Fibroblast of skin of right biceps (primary cell): ENCODE measurements around the gene EXOC2.

Experiments
- DNase-seq: peaks from one replicate; pipeline ENCODE4 v3.0.0-alpha.2; 2013

Gene EXOC2, protein sequence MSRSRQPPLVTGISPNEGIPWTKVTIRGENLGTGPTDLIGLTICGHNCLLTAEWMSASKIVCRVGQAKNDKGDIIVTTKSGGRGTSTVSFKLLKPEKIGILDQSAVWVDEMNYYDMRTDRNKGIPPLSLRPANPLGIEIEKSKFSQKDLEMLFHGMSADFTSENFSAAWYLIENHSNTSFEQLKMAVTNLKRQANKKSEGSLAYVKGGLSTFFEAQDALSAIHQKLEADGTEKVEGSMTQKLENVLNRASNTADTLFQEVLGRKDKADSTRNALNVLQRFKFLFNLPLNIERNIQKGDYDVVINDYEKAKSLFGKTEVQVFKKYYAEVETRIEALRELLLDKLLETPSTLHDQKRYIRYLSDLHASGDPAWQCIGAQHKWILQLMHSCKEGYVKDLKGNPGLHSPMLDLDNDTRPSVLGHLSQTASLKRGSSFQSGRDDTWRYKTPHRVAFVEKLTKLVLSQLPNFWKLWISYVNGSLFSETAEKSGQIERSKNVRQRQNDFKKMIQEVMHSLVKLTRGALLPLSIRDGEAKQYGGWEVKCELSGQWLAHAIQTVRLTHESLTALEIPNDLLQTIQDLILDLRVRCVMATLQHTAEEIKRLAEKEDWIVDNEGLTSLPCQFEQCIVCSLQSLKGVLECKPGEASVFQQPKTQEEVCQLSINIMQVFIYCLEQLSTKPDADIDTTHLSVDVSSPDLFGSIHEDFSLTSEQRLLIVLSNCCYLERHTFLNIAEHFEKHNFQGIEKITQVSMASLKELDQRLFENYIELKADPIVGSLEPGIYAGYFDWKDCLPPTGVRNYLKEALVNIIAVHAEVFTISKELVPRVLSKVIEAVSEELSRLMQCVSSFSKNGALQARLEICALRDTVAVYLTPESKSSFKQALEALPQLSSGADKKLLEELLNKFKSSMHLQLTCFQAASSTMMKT

DNA sequence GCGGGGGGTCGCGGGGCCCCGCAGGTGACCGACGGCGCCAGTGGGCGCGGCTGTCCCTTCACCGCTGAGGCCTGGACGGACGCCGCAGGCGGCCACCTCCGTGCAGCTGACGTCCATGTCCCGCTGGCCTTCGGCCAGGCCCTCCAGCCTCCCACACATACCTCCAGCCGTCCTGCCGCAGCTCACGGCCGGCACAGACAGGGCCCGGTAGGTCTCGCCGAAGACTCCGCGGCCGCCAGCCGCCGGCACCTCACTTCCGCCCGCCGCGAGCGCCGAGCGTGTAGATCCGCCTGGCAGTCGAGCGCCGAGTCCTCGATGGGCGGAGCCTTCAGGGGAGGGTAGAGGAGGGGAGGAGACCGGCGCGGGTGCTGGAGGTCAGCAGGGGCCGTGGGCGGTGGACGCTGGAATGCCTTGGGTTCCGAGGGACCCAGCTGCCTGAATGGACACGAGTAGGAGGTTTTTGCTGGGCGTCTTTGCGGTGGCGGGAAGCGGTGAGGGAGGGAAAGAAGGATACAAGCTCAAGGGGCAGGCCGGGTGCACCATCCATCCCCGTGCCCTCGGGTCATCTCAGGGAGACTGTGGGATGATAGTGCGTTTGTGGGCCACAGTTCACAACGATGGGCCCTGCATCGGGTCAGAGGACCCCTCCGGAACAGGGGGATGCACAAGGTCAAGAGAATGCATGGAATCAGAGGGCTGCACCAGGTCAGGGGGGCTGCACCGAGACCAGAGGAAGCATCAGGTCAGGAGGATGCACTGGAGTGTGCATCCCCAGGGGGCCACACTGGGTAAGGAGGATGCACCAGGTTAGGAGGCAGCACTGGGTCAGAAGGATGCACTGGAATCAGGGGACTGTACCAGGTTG is at the start of gene EXOC2:
Gene EXOC2 (minus strand): TSS at position 282 of the 865 bp plus-strand sequence. CDS start 55,321 bp downstream, outside the sequence.
- DNase-seq = peak; percentile 84

DNA sequence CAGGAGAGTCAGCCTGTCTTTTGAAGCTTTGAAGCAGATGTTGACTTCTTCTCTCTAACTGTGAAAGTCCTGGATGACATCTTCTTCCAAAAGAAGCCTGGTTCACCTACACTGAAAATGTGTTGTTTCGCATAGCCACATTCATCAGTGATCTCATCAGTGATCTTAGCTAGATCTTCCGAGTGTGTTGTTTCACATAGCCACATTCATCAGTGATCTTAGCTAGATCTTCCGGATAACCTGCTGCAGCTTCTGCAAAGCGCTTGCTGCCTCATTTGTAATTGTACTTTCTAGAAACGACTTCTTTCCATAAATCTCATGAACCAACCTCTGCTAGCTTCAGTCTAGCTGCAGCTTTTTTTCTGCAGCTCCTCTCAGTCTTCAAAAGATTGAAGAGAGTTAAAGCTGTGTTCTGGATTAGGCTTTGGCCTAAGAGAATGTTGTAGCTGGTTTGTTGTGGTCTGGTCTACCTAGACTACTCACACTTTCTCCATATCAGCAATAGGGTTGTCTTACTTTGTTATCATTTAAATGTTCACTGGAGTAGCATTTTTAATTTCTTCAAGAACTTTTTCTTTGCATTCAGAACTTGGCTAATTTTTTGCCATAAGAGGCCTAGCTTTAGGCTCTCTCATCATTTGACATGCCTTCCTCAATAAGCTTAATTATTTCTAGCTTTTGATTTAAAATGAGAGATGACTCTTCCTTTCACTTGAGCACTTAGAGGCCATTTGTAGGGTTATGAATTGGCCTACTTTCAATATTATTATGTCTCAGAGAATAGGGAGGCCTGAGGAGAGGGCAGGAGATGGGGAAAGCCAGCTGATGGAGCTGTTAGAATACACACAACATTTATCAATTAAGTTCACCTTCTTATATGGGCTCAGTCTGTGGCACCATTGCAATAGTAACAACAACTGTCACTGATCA is 48.7 kb upstream of the EXOC2 start:
- no peak for DNase-seq

DNA sequence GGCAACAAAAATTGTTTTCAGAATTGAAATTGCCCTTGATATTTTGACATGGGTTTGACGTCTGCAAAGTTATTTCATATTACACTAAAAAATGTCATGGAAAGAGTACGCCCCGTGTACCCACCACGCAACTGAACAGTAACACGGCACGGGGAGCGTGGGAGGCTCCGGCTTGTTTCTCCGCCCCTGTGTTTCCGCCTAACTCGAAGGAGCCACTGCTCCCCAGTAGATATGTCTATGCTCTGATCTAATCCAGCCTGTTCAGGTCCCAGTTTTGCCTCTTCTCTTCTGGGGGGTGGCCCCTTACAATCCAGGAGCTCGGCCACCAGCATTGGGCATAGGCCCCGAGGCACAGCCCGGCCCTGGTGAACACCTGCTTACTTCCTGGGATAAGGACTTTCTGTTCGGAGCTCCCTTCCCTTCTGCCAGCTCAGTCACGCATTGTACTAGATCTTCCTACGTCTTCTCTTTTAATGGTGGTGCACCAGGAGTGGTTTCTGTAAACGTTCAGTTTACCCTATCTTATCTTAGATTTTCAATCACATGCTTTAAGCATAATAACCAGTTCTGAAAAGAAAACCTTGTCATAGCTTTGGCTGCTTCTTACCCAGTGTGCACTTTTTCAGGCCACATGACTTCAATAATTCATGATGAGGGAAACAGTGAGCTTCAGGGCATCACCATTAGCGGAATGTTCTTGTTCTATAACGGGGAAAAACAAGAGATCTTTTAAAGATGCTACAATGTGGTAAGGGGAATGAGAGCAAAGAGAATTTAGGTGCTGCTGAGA is 43.9 kb upstream of the EXOC2 start:
- DNase-seq = no peak

DNA sequence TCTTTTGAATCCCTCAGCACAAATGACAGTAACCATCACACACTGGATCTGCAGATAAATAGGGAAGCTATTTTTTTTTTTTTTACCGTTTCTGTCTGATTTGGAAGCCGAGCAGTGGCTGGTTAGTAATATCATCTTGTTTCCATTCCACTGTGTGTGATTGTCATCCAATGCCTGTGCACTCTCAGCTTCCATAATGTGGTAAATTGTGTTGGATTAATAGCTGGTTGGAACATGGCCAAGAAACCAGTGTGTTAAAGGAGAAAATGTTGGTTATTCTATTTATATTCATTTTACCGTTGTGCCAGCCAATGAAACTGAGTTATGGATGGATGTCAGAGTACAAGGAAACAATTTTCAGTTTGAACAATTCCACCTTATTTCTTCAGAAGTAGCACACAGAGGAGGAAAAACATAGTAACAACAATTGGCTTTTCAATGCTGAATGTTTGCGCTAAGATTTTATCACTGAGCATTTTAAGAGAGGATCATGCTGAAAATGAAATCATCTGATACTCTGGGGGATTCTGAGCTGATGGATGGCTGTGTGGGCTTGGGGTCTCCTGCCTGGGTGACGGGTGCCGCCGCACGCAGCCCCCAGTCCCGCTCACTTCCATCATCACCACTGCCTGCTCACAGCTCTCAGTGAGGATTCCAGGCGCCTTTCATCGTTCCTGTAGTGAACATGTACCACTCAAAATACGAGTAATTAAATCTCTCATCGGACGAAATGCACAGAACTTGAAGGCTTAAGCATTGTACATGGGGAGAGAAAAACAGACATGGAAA is 40.7 kb upstream of the EXOC2 start:
- DNase-seq = no peak

DNA sequence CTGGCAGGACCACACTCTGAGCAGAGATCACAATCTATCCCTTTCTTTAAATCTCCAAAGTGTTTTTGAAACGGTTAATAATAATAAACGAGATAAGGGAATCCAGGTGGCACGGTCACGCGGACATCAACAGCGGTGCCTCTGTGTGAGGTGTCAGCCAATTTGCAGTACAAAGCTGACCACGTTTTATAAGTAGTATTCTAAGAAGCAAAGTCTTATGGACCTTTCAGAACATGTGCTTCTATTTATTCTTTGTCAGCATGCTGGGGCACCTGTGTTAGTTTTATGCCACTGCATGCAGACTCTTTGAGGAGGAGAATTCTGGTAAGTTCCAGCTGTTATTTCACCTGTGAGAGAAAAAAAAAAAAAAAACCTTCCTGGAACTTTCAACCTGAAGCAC is 39.0 kb upstream of the EXOC2 start:
- DNase-seq = no peak

DNA sequence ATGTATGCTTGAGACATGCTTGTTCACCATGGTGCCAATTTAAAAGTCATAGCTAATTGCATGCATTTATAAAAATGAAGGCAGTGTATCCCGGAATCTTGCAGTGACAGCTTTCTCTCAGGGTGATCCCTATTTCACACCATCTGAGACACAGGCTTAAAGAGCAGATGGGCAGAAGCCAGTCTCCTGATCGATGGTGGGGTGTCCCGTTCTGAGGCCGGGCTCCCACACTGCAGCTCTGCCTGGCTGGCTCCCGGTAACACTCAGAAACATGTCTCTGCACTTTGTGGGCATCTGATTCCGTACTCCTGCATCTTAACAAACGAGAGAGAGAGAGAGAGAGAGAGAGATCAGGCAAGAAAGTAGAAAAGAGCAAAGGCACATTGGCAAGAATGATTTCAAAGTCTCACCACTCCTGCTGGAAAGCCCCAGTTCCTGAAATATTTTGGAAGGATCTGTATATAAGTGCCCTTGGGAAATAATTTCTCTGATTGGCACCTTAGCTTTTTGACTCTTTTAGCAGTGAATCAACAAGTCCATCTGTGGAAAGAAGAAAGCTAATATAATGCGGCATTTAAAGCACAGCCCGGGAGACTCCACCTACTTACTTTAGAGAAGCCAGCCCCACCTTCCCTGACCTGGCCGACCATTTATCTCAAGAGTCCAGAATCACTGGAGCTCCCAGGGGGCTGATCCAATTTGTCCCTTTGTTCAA is 36.8 kb upstream of the EXOC2 start:
- no peak for DNase-seq

DNA sequence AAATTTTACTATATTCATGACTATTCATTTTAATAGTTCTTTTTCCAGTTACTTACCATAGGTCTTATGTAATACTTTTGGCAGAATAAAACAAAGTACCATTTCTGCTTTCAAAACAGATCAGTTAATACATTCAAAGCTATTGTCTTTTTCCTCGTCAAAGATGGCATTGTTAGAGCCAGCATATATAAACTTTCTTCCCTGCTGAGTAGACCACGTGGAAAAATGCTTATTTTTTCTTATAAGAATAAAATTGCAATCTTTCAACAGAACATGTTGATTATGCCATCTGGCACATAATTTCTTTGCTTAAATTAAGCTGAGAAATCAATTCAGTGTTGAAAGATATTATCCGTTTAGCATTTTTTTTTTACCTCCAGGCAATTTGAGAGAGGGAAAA is 34.9 kb upstream of the EXOC2 start:
- DNase-seq = no peak

DNA sequence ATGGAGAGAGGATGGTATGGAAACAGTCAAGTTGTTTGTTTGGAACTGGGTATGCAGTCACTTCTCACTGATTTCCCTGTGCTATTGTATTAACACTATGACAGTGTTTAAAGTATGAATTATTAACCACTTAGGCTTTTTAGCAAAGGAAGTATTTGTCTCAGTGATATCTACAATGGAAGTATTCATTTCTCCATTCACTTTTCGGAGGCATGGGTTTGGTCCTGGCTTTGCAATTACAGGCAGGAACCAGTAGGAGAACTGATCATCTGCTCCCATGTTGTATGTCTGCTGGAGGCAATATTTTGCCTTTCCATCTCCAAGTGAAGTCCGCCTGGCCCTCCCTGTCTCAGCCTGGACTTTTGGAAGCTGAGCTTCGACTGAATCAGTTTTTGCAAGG is 30.6 kb upstream of the EXOC2 start:
- no peak for DNase-seq

DNA sequence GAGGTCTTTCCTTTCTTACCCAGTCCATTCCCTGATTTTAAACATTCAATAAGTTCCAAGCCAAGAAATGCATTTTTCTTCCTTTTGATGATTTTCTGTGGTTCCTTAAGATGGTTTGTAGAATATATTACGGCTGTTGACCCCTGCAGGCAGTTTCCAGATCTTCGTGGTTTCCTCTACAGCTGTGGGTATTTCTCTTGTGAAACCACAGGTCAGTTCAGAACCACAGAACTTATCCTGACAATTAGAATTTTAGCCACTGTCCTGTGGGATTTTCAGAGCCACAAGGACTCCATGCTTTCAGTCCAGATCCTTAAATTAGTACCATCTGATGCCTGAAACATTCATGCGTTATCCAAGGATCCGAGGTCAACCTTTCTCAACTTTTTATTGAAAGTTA is 29.7 kb upstream of the EXOC2 start:
- peak; percentile 40 for DNase-seq

DNA sequence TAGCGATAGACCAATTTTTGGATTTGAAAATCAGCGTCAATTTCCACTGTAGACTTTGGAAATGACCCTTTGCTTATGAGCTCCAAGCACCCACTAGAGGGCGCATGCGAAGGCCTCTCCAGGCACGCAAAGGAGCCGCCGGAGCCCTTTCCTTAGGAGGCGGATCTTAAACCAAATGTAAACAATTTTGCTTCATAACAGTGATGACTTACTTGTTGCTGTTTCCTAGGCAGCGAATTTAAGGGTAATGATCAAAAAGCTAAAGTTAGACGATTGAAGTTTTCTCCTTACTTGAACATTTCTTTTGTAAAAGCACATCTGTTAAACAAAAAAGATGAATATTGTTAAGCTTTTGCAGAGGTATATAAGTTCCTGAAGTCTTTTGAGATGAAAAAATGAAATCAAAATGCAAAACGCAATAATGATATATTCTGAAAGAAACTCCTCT is 29.2 kb upstream of the EXOC2 start:
- DNase-seq = peak; percentile 76

DNA sequence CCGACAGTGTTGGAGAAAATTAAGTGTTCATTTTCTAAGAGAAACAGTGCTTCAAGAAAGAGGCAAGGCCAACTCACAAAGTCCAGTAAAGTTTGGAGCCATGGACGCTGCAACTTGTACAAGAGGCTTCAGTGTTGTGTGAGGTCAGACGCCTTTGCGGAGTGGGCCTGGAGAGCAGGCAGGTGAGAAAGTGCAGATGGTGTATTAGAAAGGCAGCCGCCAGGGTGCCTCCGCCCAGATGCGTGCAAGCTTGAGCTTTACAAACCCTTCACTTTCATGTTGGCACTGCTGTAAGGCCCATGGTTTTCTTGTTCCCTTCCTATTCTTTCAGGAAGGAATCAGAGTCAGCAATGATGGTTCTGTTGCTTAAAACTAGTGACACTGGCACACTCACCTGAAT is 25.4 kb upstream of the EXOC2 start:
- DNase-seq = no peak

DNA sequence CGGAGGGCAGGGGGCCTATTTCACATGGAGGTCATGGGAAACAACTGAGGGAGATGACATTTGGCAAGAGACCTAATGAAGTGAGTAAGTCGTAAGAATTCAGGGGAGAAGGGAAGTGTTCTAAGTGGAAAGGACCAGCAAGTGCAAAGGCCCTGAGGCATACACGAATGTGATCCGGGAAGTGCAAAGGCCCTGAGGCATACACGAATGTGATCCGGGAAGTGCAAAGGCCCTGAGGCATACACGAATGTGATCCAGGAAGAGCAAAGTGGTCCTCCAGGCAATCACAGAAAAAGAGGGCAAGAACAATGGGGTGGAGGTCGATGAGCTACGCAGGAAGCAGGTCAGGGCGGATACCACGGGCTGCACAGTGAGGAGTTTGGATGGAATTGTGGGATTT is 24.2 kb upstream of the EXOC2 start:
- DNase-seq = no peak

DNA sequence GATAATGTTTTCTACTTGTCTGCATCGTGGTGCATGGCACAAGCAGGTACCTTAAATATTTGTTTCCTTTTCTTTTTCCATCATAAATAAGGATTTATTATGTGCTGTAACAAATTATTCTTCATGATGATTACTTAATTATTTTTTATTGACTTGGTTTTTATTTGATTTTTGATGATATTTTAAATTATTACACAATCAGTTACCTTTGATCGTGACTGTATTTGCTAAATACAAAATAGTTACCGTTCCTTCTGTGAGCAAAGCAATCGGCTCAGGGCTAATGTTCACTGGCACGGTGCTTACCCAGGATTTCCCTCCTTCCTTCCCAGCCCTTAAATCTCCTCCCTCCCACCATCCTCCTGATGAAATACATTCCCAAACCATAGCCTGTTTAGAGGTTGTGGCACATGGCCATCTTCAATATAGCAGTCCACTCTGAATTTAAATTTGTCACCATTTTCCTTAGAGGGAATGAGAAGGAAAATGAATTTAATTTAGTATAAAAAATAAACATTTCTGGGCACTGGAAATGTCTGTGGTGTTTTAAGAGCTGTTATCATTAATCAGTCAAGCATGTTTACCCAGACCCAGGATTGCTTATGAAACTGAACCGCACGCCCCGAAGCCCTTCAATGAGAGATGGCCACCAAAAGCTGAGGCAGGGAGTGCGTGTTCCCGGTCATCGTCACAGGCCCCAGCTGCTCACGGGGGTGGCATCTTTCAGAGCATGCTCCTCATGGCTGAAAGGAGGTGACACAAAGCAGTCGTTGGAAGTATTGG is 23.0 kb upstream of the EXOC2 start:
- no peak for DNase-seq

DNA sequence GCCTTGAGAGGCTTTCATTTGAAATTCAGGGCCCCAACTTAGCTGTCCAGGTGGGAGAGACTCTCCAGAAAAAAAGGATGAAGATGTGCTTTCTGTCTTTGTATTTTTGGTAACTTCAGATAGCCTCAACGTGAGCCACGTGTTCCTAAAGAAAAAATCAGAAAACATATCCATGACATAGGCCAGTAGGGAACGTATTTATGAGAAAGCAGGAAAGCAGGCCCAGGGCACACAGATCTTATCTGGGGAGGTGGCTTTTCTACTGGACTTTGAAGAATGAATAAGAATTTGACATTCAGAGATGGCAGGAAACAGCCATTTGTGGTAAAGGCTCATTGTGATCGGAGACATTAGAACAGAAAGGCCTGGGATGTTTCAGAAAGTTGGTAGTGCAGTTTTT is 21.2 kb upstream of the EXOC2 start:
- no peak for DNase-seq

DNA sequence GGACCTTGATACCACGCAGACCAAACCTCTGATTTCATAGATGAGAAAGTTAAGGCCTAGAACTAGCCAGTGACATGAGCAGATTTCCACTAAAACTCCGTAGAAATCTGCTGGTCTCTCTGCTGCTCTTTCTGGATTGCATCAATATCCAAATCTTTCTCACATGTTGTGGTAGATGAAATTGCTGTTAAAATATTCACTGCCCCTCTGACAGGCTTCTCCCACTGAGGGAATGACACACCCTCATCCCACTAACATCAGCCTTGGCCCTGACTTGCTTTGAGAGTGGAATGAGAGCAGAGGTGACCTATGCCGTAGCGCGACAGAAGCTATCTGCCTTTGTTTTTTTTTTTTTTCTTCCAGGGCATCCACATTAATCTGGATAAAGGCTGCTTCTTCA is 20.4 kb upstream of the EXOC2 start:
- DNase-seq = peak; percentile 16

DNA sequence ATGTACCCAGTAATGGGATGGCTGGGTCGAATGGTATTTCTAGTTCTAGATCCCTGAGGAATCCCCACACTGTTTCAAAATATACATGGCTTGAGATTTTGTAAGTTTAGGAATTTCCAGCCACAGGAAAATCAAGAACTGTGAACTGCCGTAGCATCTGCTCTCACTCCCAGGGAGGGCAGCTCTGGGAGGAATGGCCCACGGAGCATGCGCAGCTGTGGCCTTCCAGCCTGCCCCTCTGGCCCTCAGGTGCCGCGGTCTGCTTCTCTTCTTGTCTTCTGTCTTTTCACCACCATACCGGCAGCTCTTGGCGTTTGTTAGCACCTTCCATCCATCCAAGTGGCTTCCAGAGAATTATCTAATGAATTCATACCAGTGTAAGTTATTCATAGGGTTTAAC is 19.9 kb upstream of the EXOC2 start:
- no peak for DNase-seq

DNA sequence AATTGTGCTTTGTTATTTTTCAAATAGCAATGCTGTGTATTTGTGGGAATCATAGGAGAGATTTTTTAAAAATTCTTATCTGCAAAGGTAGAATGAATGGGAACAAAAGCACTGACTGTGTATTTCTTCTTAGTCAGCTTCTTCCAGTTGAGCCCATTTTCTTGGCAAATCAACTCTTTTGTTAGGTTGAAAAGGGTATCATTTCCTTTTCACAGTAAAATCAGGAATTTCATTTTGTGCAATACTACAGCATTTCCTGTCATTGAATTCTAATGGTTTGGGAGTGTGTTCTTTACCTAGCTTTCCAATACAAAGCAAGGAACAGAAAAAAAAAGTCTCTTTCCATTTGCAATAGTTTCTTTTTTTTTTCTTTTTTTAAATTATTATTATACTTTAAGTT is 19.0 kb upstream of the EXOC2 start:
- no peak for DNase-seq
